Measurements from ENCODE around the gene GJB1.
"Not testable (repeated sequence)": the region's sequence is repeated elsewhere in the genome, so short reads cannot be mapped to it uniquely, and the experiment has no call there.

Gene GJB1

GRCh38 chrX:71256051-71256450, 33.0 kb downstream of the GJB1 start:
- DNase-seq (ENCODE audit: low read depth): no peak

DNA sequence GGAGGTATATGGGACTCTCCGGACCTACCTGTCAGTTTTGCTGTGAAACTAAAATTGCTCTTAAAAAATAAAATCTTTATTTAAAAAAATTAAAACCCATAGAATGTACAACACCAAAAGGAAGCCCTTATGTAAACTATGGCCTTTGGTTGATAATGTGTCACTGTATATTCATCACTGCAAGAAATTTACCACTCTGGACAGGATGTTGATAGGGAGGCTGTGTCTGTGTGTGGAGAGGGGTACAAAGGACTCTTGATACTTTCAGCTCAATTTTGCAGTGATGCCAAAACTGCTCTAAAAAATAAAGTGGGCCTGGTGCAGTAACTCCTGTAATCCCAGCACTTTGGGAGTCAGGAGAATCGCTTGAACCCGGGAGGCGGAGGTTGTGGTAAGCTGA, 33.8 kb downstream of the GJB1 start:
- no peak for DNase-seq (ENCODE audit: low read depth)

- DNase-seq (ENCODE audit: low read depth): not testable (repeated sequence)
These were observed 45.6 kb downstream of the GJB1 start for GRCh38 chrX:71268624-71269023.

DNA sequence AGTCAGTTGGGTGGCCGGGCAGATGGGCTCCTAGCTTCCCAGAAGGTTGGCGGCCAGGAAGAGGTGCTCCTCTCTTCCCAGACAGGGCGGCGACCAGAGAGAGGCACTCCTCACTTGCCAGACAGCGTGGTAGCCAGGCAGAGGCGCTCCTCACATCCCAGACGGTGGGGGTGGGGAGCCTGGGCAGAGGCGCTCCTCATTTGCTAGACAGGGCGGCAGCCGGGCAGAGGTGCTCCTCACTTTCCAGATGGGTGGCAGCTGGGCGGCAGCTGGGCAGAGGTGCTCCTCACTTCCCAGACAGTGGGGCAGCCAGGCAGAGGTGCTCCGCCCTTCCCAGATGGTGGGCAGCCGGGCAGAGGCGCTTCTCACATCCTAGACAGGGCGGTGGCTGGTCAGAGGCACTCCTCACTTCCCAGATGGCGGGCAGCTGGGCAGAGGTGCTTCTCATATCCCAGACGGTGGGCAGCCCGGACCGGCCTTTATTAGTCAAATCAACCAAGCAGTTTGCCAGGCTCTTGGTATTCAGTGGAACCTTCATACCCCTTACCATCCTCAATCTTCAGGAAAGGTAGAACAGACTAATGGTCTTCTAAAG, 46.9 kb downstream of the GJB1 start:
- no peak for DNase-seq (ENCODE audit: low read depth)

DNA sequence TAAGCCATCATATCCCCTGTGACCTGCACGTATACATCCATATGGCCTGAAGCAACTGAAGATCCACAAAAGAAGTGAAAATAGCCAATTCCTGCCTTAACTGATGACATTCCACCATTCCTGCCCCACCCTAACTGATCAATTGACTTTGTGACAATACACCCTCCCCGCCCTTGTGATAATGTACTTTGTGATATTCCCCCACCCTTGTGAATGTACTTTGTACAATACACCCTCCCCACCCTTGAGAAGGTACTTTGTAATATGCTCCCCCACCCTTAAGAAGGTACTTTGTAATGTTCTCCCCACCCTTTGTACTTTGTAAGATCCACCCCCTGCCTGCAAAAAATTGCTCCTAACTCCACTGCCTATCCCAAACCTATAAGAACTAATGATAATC, 49.3 kb downstream of the GJB1 start:
- not testable (repeated sequence) for DNase-seq (ENCODE audit: low read depth)
